Neutrophil (primary cell): ENCODE measurements around the gene CITED2.

Source experiments
- H3K27ac ChIP-seq: fragments of 200-600 bp; sonication (generic); 2 replicates; pipeline ENCODE4 v1.5.1; 2016; ENCODE audit warnings: mild to moderate bottlenecking, moderate library complexity
- H3K27me3 ChIP-seq: fragments of 200-600 bp; sonication (generic); 2 replicates; pipeline ENCODE4 v1.6.0; 2016; ENCODE audit warnings: mild to moderate bottlenecking
- H3K36me3 ChIP-seq: fragments of 200-600 bp; sonication (generic); 2 replicates; pipeline ENCODE4 v1.5.1; 2017
- H3K4me1 ChIP-seq, 2 experiments: fragments of 200-600 bp in 1 of 2; sonication (generic) in 1 of 2; 1 replicate in 1 of 2; 2 replicates in 1 of 2; pipeline versions ENCODE4 v1.5.1 to v1.6.1; 2013 to 2016; ENCODE audit warnings: low read depth in 1 of 2, low read length in 1 of 2, mild to moderate bottlenecking in 1 of 2, moderate library complexity in 1 of 2; ENCODE audit not compliant: control insufficient read depth in 1 of 2, insufficient read depth in 1 of 2
- H3K4me3 ChIP-seq, 2 experiments: fragments of 200-600 bp in 1 of 2; sonication (generic) in 1 of 2; 1 replicate in 1 of 2; 2 replicates in 1 of 2; pipeline ENCODE4 v1.5.1; 2013 to 2016; ENCODE audit warnings: low read depth in 1 of 2, low read length in 1 of 2, mild to moderate bottlenecking in 1 of 2, moderate library complexity in 1 of 2
- H3K9me3 ChIP-seq: fragments of 200-600 bp; sonication (generic); 2 replicates; pipeline ENCODE4 v1.5.1; 2016
- TF ChIP-seq, protein P1 (sequence below): fragments of 200-600 bp; sonication (generic); IDR thresholded peaks from 2 replicates; pipeline ENCODE4 v1.5.1; 2016; ENCODE audit warnings: antibody characterized with exemption

CITED2 gene

DNA sequence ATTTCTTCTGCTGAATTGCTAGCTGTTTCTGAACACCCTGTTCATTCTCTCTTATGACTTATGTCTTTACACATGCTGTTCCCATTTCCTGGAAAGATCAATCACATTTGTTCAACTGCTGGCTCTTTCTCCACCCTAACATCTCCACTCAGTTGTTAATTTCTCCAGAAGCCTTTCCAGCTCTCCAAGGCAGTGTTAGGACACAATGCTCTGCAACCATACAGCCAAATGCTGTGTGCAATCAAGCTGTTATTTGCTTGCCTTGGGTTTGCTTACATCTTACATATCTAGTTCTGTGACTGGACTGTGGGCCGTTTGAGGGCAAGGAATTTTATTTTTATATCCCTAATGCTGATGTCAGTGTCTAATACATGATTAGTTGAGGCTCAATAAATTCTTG lies 24.2 kb upstream of the CITED2 start:
- peaks cover 5 to 6% of the 10 kb centered on the region in 2 experiments for H3K4me1 ChIP-seq
- TF ChIP-seq, protein P1, sequence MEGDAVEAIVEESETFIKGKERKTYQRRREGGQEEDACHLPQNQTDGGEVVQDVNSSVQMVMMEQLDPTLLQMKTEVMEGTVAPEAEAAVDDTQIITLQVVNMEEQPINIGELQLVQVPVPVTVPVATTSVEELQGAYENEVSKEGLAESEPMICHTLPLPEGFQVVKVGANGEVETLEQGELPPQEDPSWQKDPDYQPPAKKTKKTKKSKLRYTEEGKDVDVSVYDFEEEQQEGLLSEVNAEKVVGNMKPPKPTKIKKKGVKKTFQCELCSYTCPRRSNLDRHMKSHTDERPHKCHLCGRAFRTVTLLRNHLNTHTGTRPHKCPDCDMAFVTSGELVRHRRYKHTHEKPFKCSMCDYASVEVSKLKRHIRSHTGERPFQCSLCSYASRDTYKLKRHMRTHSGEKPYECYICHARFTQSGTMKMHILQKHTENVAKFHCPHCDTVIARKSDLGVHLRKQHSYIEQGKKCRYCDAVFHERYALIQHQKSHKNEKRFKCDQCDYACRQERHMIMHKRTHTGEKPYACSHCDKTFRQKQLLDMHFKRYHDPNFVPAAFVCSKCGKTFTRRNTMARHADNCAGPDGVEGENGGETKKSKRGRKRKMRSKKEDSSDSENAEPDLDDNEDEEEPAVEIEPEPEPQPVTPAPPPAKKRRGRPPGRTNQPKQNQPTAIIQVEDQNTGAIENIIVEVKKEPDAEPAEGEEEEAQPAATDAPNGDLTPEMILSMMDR = no peak

DNA sequence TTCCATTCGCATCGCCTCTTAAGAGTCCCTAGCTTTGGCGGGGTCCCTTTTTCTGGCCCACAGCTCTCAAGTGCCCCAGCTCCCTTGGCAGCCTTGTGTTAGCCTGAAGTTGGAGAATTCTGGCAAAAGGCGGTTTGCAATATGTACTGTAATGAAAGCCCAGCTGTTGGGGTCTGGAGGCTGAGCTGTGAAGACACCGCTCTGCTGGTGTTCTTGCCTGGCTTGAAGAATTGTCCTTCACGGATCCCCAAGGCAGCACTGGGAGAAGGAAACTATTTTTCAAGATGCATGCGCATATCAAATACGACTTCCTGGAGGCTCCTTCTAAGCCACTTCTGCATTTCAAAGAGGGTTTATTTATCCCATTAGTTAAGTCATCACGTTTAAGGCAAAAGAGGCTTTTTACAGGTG lies 21.4 kb upstream of the CITED2 start:
- H3K4me1 ChIP-seq = peaks cover 5 to 6% of the 10 kb centered on the region in 2 experiments
- no peaks in the 10 kb centered on the region for H3K9me3 ChIP-seq
- H3K36me3 ChIP-seq = no peaks in the 10 kb centered on the region
- H3K27ac ChIP-seq = no peak overlapping the region
- H3K4me3 ChIP-seq = no peak overlapping the region
- TF ChIP-seq, protein P1 = no peak
- H3K27me3 ChIP-seq = no peaks in the 10 kb centered on the region

More for the DNA sequence above, 24.2 kb upstream of the CITED2 start:
- Histone ChIP-seq H3K9me3 (no peaks in the 10 kb centered on the region), H3K27ac (no peak overlapping the region), H3K4me3 (no peak overlapping the region), H3K36me3 (no peaks in the 10 kb centered on the region), H3K27me3 (no peaks in the 10 kb centered on the region)

DNA sequence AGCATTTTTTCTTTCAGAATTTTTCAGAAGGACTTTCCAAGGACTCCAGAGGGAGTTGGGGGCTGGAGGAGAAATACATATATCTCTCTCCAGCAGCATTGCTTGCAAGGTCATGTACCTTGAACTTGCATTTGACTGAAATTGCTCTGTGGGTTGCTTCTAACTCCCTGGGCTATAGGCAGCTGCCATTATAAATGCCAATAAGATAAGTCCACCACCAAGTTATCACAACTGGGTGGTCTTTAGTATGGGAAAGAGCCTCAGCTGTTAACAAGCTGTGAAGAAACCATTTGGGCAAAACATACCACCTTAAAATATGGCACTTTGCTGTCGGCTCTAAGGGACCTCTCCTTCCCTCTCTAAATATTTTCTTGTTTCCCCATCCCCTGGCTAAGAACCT lies 20.9 kb upstream of the CITED2 start:
- Histone ChIP-seq H3K9me3 (no peaks in the 10 kb centered on the region), H3K27me3 (no peaks in the 10 kb centered on the region), H3K4me1 (peaks cover 5 to 6% of the 10 kb centered on the region in 2 experiments), H3K4me3 (no peak overlapping the region), H3K36me3 (no peaks in the 10 kb centered on the region), H3K27ac (no peak overlapping the region)
- TF ChIP-seq, protein P1 = no peak

DNA sequence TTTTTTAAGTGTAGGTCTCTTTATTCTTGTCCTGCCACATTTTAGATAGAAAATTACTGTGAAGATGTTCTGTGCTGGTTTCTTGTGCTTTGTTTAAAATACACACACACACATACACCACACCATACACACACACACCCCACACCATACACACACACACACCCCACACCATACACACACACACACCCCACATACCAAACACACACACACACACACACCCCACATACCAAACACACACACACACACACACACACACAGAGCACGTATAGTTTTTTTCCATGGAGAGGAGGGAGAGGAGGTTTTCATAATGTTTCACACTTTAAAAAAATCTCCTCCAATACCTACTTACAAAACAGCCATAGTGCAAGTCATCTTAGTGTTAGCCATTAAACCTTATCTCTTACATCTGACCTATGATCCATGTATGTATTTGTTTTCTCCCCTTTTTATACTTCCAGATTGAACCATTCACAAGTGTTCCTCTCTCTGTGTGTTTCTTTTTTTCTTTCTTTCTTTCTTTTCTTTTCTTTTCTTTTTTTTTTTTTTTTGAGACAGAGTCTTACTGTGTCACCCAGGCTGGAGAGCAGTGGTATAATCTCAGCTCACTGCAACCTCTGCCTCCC lies 19.7 kb upstream of the CITED2 start:
- peaks cover 5 to 6% of the 10 kb centered on the region in 2 experiments for H3K4me1 ChIP-seq
- H3K36me3 ChIP-seq = no peaks in the 10 kb centered on the region
- H3K4me3 ChIP-seq = no peak overlapping the region
- H3K9me3 ChIP-seq = no peaks in the 10 kb centered on the region
- TF ChIP-seq, protein P1 = no peak
- H3K27me3 ChIP-seq = no peaks in the 10 kb centered on the region
- H3K27ac ChIP-seq = no peak overlapping the region

DNA sequence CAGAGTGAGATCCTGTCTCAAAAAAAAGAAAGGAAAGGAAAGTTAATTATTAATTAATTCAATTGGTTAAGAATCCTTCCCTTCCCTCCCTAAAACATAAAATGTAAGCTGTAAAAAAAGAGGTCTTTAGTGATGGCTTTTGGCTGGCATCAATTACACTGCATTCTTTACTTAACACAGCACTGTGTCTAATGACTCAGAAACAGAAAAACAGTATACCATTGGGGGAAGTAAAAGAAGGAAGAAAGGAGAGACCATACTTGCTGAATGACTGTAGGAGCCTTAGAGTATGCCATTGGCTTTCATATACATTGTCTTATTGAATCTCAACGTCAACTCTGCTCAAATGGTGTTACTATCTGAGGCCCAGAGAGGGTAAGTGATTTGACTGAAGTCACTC lies 18.3 kb upstream of the CITED2 start:
- Histone ChIP-seq H3K4me3 (no peak overlapping the region), H3K36me3 (no peaks in the 10 kb centered on the region), H3K27ac (no peak overlapping the region), H3K4me1 (peaks cover 5 to 6% of the 10 kb centered on the region in 2 experiments), H3K9me3 (no peaks in the 10 kb centered on the region), H3K27me3 (no peaks in the 10 kb centered on the region)
- TF ChIP-seq, protein P1 = no peak
